IPS DF 4.7 (cell line): ENCODE measurements around the gene C1QTNF6.

Experiments used
- DNase-seq: peaks from one replicate; pipeline ENCODE4 v3.0.0-alpha.2; 2013; ENCODE audit warnings: low spot score; ENCODE audit errors: extremely low read depth

The C1QTNF6 gene

DNA sequence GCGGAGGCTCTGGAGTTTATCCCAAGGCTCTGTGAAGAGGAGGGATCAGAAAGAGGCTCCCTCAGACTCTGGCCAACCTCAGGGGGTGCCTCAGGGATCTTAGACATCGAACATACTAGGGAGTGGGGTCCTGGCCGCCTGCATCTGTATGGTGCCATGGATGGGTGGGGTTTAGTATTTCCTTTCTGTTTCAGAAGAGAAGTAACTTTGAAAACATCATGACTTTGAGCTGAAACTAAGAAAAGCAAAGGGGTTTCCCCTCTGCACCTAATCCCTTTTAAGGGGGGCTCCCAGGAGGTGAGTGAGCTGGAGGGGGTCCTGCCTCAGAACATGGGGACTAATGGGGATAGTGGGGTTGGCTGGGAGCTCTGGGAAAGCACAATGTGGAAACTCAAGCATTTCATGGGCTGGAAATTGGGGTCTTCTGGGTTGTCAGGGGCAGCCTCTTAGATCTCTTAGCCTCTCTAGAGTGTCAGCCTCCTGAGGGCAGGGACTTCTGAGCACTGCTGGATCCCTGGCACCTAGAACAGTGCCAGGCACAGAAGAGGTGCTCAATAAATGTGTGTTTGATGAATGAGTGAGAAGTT is 36.0 kb upstream of the C1QTNF6 start:
- no peak for DNase-seq

DNA sequence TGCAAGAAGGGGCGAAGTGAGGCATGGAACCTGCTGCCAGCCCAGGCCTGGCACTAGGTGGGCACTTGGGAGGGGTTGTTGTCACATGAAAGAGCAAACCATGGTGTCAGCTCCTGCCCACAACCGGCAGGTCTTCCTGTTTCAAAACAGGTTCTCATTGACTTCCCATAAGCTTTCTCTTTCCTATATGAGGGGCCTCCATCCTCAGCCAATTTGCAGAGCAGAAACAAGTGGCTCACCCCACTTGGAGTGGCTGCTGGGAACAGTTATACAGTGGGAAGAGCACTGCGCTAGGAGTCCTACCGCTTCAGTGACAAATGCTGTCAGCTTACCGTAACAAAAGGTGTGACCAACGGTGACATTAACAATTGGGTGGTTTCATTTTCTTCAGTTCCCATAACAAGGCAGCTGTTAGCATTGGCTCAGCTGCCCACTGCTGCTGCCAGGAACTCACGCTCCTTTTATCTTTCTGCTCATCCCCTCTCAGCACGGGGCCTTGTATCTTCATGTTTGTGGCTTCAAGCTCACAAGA is 34.5 kb upstream of the C1QTNF6 start:
- no peak for DNase-seq

DNA sequence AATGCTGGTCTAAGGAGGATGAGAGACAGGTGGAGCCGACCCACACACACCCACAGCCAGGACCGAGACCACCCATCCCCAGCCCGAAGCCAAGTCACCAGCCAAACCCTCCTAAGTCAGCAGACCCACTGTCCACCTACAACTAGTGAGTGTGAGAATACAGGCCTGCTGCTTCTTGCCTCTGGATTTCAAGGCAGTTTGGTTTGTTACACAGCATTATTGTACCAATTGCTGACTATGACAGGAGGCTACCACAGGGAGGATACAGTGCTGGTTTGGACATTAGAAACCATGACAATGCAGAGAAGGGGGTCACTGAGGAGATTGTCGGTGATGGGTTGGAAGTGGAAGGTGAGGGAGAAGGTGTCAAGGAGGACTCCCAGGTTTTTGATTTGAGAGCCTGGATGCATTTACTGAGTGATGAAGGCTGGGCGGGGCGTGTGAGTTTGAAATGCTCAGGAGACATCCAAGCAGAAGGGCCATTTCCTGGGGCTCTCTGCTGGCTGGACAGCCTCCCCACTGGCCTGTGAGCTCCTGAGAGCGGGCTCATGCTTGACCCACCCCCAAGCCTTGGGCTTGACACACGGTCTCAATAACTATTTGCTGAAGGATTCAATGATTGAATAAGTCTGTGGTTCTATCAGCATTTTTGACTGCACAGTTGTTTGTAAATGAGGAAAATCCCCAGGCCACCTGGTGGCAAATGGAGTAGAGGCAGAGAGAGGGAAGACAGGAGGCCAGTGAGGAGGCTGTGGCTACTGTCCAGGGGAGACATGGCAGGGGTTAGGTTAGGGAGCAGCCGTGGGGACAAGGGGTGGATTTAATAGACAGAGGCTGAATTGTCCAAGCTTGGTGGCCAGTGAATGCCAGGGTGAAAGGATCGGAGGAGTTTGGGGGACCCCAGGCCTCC is 33.6 kb upstream of the C1QTNF6 start:
- DNase-seq: no peak

GRCh38 chr22:37220543-37220981 is 32.5 kb upstream of the C1QTNF6 start:
- DNase-seq: no peak

- DNase-seq: no peak
These were observed 31.5 kb upstream of the C1QTNF6 start for GRCh38 chr22:37219533-37219932.

DNA sequence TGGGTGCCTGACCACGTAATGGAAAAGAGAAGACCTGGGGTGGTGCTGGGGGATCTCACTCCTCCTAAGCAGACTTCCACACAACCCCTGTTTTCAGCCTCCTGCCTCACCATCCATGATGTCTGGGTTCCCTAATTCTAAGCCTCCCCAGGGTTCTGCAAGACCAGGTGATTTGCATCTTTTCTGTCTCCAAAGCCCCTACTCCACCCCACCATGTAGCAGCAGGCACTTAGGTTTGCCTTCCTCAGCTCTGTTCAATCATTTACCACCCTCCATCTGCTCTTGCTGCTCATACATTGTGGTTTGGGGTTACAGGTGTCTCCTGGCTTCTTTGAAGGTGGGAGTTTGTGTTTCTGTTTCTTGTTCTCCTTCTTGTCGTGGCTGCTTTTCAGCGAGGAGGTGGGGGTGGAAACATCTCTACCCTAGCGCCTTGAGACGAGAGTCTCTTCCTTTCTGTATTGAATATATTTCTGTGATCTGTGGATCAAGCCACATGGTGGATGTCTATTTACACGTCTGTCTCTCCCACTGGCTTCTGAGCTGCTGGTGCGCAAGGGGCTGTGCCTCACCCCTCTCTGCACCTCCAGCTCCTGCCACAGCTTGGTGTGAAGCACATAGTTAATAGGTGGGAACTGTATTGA is 30.8 kb upstream of the C1QTNF6 start:
- DNase-seq: no peak

GRCh38 chr22:37218399-37218770 is 30.3 kb upstream of the C1QTNF6 start:
- DNase-seq: no peak

GRCh38 chr22:37215890-37216289 is 27.8 kb upstream of the C1QTNF6 start:
- DNase-seq: no peak

GRCh38 chr22:37214731-37215030 is 26.6 kb upstream of the C1QTNF6 start:
- no peak for DNase-seq

DNA sequence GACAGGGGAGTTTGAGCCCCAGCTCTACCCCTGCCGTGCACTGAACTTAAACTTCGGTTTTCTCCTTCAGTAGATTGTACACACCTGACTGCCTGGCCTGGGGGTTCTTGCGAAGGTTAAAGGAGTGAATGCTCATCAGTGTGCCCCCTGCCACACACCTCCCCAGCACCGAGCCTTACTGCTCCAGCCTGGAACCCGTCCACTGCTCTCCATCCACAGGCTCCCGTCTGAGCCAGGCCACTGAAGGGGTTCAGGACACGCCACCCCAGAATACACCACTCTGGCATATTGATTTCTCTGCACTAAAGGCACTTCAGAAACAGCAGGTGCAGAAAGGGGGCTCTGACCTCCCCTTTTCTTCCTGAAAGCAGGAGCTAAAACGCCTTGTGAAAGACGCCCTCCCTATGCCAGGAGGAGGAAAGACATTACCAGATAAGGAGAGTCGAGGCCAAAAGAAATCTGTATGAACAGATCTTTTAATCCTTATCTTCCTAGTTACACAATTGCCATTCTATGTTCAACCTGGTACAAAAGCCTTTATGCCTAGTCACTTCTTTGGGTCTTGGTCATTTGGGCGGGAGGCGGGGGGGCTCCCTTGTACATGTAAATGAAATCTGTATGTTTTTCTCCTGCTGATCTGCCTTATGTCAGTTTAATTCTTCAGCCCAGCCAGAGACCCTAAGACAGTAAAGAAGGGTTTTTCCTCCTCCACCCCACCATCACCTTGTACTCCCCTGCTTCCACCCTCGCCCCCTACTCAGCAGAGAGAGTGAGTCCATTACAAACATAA is 26.1 kb upstream of the C1QTNF6 start:
- no peak for DNase-seq

- DNase-seq: no peak
These were observed 25.3 kb upstream of the C1QTNF6 start for GRCh38 chr22:37213218-37213855.

GRCh38 chr22:37212174-37212906 is 24.3 kb upstream of the C1QTNF6 start, which contains the start of gene SSTR3:
Gene SSTR3 (minus strand): TSS chr22:37212477. CDS start chr22:37207803, 4,674 bp downstream.
- no peak for DNase-seq

GRCh38 chr22:37211866-37212173 is 23.8 kb upstream of the C1QTNF6 start:
- no peak for DNase-seq

DNA sequence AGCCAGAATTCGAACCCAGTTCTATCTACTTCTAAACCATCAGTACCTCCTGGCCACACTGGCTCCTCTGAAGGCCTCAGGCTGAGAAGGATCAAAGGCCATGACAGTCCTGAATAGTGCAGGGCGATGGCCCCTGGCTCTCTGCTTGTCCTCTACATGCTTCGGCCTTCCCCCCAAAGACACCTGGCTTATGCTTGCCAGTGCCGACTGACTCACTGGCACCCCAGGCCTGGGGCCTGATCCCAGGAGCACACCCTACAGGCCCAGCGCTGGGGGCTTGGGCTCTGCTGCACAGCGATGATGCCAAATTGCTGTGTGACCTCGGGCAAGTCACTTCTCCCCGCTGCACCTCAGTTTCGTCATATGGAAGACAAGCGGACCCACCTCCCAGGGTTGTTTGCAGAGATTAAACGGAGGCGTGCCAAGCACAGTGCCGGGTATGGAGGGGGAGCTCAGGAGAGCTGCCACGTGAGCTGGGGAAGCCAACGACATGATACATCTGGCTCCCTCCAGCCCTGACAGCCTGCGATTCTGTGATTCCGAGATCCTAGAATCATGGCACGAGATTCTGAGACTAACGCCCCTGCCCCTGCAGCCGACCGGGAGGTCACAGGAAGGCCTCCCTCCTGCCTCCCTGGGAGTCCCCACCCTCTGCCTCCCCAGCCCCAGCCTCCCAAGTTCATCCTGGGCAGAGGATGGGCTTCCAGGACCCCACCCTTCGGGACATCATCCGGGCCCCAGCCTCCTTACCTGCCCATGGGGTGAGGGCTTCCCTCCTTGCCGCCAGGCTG is 23.2 kb upstream of the C1QTNF6 start:
- no peak for DNase-seq

DNA sequence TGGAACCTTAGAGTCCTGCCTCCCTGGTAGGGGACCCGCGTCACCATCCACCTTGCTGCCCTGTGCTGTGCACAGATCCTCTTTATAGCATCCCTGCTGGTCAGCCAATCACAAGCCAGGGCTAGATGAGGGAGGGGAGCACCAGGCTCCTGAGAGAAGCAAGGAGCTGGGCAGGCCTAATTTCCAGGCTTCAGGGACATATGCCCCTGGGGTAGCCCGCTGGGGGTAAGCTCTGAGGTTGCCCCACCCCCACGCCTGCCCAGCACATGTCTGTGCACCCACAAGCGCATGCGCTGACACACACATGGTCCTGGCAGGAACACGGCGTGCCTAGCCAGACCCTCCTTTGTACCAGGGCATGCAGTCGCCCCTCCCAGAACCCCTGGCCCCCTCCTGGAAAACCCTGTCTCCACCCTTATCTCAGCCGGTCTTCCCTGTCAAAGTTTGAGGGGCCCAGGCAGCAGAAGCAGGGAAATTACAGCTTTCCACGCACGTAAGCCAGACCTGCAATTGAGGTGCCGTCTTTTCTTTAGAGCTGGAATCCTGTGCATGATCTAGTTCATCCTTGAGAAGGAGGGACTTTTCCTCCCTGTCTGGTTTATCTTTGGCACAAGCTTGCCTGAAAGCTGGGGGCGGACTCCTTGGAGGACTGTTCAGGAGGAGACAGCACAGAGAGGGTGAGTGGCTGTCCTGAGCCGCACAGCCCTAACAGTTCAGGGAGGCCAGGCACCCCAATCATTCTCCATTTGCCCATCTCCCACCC is 22.2 kb upstream of the C1QTNF6 start:
- DNase-seq: no peak

GRCh38 chr22:37209140-37209845 is 21.2 kb upstream of the C1QTNF6 start:
- no peak for DNase-seq

DNA sequence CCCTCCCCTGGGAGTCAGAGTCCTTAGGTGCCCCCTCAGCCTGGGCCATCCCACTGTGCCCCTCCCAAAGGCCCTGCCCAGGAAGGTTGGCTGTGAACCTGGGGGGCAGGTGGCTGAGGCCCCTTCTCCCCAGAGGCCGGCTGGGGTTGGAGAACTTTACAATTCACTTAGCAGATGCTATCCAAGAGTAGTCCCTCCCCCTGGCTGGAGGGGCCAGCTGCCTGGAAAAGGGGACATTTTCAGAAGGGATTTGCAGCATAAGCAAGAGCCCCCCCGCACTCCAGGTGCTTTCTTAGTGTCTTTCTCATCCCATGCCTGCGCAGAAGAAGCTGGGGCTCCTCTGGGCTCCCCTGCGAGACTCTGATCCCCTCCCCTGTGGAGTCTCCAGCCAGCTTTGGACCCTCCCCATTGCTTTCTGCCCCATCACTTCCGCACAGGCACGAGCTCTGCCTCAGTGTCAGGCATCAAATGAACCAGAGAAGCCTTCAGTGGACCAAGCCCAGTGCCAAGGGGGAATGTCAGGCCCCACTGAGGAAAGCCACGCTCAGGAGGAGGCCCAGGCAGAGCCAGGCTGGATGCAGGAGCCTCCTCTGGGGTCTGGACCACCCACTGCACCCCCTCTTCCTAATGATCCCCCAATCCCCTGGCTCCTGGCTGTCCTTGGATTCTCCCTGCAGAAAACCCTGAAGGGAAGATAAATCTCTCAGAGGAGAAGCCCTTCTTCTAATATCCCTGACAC is 20.5 kb upstream of the C1QTNF6 start:
- no peak for DNase-seq

DNA sequence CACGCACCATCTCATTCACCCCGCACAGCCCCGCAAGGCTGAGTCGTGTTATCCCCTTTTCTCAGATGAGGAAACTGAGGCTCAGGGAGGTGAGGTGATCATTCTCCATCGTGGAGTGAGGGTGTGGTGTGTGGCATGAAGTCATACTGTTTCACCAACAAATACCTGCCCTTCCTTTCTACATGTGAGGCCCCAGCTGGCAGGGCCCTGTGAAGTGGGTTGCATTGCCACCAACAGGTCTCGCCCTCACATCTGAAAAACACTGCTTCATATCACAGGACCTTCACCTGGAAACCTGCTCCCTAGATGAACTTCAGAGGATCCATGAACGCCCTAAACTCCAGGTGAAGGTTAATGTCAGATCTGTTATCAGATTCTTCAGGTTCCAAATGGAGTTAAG is 19.9 kb upstream of the C1QTNF6 start:
- DNase-seq: no peak
